Measurements from ENCODE around the gene CENPX. TPM values are rescaled to one million over a fixed set of nuclear protein-coding genes. Genes with fewer than 3 reads are reported as not detected.

Gene CENPX
- total RNA-seq, result 100 to 1,000 TPM in 1 of 8 experiments, 10 to 100 TPM in 7; 40.6 to 116 (median 53.3) TPM

DNA sequence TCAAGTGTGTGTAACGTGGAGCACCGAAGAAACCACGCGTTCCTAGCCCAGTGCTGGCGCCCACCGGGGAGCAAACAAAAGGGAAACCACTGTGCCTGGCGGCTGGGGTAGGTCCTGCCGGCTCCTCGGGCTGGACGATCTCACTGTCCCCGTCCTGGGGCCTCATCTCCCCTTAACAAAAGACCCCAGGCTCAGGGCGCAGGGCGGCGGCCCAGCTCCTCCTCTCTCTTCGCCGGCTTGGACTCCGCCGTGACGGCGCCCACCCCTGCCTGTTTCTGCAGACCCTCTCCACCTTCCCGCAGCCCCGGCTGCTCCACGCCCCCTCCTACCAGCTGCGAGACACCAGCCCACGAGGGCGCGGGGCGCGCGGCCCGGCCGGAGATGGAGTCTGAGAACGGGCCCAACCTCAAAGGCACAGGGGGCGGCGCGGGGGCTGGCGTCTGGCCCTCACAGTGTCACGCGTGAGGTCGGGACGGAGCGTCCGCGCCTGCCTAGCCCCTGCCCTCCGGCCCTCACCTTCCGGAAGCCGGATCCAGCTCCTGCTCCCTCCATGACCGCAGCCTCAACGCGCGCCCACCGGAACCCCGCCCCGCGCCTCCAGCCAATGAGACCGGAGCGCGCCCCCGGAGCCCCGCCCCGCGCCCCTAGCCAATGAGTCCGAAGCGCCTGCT, at the start of gene CENPX:
Gene CENPX (minus strand): TSS at position 569 of the 671 bp plus-strand sequence. CDS start 17 bp downstream, at position 552.
- in situ Hi-C loops (cut with MboI; ENCODE audit: low pct_unique_long_range_greater_than_20kb in 2 of 9, low sequenced_read_pairs in 9 of 9, unreplicated experiment in 9 of 9), result no loop called here
- H3K4me1 ChIP-seq (replicated peaks in 1 of 2), result peaks cover 14% of the 10 kb centered on the region in 2 donors
- ATAC-seq (replicated peaks in 6 of 8), result peak in 1 of 8 experiments; percentile 77
- H3K4me3 ChIP-seq, result peak within 1 kb of the TSS; percentile 86 to 96 (median 93)
- WGBS, 10 experiments, result 0 to 20% (median 0%) methylated on average over 1 to 4 of the region's 64 CpGs; no CpG with 5 or more reads in 7 of the 10 experiments
- peak within 1 kb of the TSS; percentile 59 to 60 for H3K27ac ChIP-seq

DNA sequence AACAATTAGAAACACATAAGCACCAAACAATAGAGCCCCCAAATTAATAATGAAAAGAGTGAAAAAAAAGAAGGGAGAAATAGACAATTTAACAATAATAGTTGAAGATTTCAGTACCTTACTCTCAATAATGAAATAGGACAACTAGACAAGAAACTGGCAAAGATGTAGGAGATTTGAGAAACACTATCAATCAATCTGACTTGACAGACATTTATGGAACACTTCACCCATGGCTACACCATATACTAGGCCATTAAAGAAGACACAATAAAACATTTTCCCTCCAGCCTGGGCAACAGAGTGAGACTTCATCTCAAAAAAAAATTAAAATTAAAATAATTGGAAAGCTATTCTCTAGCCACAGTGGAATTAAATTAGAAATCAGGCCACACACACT, 47.9 kb upstream of the CENPX start:
- in situ Hi-C loops (cut with MboI; ENCODE audit: low pct_unique_long_range_greater_than_20kb in 2 of 9, low sequenced_read_pairs in 9 of 9, unreplicated experiment in 9 of 9), result no loop called here
- ATAC-seq (replicated peaks in 6 of 8), result no peak
- Histone ChIP-seq H3K4me3 (no peak overlapping the region), H3K4me1 (replicated peaks in 1 of 2) (peaks cover 5 to 6% of the 10 kb centered on the region in 2 donors), H3K27ac (no peak overlapping the region)

DNA sequence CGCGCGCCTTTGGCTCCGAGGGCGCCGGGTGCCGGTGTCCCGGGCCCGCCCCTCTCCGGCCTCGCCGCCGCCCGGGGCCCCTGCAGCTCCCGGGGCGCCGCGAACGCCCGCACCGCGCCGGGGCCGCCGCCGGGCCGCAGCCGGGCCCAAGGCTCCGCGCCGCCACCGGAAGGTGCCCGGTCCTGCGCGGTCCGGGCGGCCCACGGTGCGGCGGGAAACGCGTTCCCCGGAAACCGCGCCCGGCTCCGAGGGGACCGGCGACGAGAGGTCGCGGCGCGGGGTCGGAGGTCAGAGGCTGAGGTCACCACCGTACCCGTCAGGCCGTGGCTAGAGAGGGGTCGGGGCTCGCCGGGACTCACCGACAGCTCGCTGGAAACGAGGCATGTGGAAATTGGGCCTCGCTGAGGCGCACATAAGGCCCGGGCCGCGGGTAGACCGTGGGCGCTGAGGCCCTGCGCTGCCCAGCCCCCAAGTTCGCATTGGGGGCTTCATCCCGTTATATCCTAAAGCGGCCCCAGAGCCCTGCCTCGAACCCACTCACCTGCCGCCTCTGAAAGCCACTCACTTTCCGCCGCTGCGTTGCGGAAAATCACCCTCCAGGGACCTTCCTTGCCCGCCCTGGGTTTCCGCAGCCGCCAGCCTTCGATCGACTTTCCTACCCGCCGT, 43.1 kb upstream of the CENPX start, which contains the start of gene DUS1L:
Gene DUS1L (minus strand): TSS at position 167 of the 666 bp plus-strand sequence. CDS start 745 bp downstream, outside the sequence.
- in situ Hi-C loops (cut with MboI; ENCODE audit: low pct_unique_long_range_greater_than_20kb in 2 of 9, low sequenced_read_pairs in 9 of 9, unreplicated experiment in 9 of 9), result no loop called here
- WGBS, 10 experiments, result 77 to 100% (median 81%) methylated on average over 1 to 12 of the region's 88 CpGs; no CpG with 5 or more reads in 6 of the 10 experiments
- peak; percentile 79 to 88 (median 84) for ATAC-seq (replicated peaks in 6 of 8)
- Histone ChIP-seq H3K4me1 (replicated peaks in 1 of 2) (peaks cover 12 to 13% of the 10 kb centered on the region in 2 donors), H3K4me3 (peak within 1 kb of the TSS; percentile 82 to 100 (median 88)), H3K27ac (peak within 1 kb of the TSS; percentile 54 to 89)

DNA sequence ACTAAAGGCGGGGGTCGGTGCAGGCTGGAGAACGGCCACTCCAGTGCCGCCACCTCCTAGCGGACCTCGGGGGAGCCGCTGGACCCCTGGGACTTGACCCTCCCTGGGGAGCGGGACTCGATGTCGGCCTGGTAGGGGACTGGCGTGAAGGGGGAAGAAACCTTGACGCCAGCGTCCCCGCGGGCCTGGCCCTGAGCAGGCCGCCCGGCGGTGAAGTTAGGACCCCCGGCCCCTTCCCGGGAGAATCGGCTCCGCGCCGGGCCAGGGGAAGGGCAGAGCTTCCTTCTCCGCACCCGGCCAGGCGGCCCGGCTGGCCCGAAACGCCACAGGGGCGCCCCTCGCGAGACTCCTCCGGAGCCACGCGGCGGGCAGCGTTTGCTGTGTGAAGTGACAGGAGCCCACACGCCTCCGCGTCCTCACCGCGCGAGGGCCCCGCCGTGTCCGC, 42.5 kb upstream of the CENPX start:
- Histone ChIP-seq H3K27ac (peak overlapping the region; percentile 54 to 89), H3K4me1 (replicated peaks in 1 of 2) (peaks cover 12 to 13% of the 10 kb centered on the region in 2 donors), H3K4me3 (peak overlapping the region; percentile 82 to 100 (median 88))
- WGBS, 10 experiments, result 0% methylated on average over 3 of the region's 47 CpGs; no CpG with 5 or more reads in 8 of the 10 experiments
- peak; percentile 51 to 83 (median 63) for ATAC-seq (replicated peaks in 6 of 8)
- in situ Hi-C loops (cut with MboI; ENCODE audit: low pct_unique_long_range_greater_than_20kb in 2 of 9, low sequenced_read_pairs in 9 of 9, unreplicated experiment in 9 of 9), result no loop called here

DNA sequence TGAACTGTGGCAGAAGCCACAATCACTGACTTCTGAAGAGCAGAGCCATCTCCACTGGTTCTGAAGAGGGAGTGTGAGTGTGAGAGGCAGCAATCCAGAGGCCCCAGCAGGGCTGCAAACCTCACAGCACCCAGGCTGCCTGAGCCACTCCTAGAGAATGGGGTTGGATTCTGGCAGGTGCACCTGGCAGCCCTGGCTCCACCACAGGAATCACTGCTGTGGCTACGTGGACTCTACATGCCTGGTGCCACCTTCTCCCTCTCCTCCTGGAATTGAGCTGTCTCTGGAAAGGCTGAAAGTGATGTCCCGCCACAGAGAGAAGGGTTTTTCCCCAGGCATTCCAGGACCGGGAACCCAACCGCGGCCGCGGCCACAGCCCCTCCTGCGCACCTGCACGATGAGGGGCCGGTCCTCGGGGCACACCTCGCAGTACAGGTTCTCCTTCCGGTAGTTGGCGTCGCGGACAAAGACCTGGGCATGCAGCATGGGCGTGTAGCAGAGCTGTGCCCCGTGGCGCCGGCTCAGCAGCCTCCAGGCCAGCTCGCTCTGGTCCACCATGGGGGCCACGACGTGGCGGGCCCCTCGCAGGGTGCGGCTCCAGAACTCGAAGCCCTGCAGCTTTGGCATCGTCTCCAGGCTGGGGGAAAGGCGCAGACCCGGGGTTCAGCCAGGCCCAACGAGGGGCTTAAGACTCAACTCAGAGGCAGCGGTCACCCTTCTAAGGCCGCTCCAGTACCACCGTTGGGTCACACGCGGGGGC, 41.9 kb upstream of the CENPX start:
- in situ Hi-C loops (cut with MboI; ENCODE audit: low pct_unique_long_range_greater_than_20kb in 2 of 9, low sequenced_read_pairs in 9 of 9, unreplicated experiment in 9 of 9), result no loop called here
- H3K4me1 ChIP-seq (replicated peaks in 1 of 2), result peaks cover 12 to 13% of the 10 kb centered on the region in 2 donors
- peak overlapping the region in 1 of 2 donors; percentile 89 for H3K27ac ChIP-seq
- ATAC-seq (replicated peaks in 6 of 8), result peak in 4 of 8 experiments; percentile 2 to 10 (median 5)
- WGBS, 10 experiments, result 20 to 80% (median 71%) methylated on average over 1 to 13 of the region's 36 CpGs; no CpG with 5 or more reads in 6 of the 10 experiments
- peak overlapping the region; percentile 82 to 100 (median 88) for H3K4me3 ChIP-seq

DNA sequence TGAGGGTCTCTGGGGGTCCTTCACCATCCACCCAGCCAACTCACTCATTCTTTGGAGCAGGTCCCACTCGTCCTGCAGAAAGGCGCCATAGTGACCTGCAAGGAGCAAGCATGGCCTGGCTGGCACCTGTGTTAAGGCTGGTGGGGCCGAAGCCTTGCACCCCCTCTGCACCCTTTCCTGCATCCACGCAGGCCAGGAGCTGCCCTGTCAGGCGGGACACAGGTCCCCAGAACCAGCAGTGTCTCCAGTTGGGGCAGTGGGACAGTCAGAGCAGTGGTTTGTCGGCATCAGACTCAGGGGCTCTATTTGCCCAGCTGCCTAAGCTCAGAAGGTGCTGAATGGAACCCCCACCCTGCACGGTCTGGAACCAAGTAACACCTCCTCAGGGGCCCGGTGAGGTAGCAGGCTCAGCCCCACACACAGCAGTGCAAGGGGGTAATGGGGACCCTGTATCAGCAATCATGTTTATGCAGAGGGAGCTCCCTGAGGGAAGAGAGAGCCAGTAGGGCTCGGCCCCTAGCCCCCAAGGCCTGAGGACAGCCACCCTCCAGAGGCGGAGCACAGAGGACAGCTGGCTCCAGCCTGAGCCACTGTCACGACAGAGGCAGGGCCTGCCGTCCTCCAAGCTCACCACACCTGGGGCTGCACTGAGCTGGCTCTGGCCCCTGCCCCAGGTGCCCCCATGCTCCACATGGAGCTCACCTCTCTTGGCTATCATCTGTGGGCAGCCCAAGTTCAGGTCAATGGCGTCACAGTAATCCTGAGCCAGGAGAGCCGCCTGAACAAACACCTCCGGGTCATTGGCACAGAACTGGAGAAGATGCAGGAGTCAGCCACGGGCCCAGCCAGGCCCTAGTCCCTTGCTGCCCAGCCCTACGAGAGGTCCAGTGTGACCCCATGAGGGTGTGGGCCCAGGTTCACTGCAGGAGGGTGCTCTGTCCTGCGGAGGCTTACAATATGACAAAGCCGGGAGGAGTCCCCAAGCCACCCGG, 41.0 kb upstream of the CENPX start:
- Histone ChIP-seq H3K4me3 (no peak overlapping the region), H3K27ac (no peak overlapping the region), H3K4me1 (replicated peaks in 1 of 2) (peaks cover 12 to 13% of the 10 kb centered on the region in 2 donors)
- WGBS, 10 experiments, result 60 to 100% (median 86%) methylated on average over 1 to 7 of the region's 20 CpGs; no CpG with 5 or more reads in 5 of the 10 experiments
- ATAC-seq (replicated peaks in 6 of 8), result no peak
- in situ Hi-C loops (cut with MboI; ENCODE audit: low pct_unique_long_range_greater_than_20kb in 2 of 9, low sequenced_read_pairs in 9 of 9, unreplicated experiment in 9 of 9), result no loop called here

DNA sequence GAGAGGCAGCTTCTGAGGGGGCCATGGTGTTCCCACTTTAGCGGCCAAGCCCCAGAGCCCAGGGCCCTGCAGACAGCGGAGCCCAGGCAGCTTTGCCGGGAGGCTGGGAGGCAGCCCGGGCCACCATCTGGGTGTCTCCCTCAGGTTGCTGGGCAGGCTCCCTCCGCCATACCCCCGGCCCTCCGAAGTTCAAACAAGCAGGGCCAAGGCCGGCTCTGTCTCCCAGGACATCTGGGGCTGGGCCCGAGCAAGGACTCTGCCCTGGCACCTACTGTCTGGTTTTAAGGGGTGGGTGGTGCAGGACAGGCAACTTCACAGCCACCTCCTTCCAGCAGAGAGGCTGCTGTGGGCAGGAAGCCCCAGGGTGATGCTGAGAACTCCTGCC, 40.3 kb upstream of the CENPX start:
- ATAC-seq (replicated peaks in 6 of 8), result no peak
- Histone ChIP-seq H3K27ac (no peak overlapping the region), H3K4me3 (no peak overlapping the region), H3K4me1 (replicated peaks in 1 of 2) (peaks cover 12 to 13% of the 10 kb centered on the region in 2 donors)
- in situ Hi-C loops (cut with MboI; ENCODE audit: low pct_unique_long_range_greater_than_20kb in 2 of 9, low sequenced_read_pairs in 9 of 9, unreplicated experiment in 9 of 9), result no loop called here
- WGBS, 10 experiments, result 96% methylated on average over 5 of the region's 9 CpGs; no CpG with 5 or more reads in 9 of the 10 experiments

DNA sequence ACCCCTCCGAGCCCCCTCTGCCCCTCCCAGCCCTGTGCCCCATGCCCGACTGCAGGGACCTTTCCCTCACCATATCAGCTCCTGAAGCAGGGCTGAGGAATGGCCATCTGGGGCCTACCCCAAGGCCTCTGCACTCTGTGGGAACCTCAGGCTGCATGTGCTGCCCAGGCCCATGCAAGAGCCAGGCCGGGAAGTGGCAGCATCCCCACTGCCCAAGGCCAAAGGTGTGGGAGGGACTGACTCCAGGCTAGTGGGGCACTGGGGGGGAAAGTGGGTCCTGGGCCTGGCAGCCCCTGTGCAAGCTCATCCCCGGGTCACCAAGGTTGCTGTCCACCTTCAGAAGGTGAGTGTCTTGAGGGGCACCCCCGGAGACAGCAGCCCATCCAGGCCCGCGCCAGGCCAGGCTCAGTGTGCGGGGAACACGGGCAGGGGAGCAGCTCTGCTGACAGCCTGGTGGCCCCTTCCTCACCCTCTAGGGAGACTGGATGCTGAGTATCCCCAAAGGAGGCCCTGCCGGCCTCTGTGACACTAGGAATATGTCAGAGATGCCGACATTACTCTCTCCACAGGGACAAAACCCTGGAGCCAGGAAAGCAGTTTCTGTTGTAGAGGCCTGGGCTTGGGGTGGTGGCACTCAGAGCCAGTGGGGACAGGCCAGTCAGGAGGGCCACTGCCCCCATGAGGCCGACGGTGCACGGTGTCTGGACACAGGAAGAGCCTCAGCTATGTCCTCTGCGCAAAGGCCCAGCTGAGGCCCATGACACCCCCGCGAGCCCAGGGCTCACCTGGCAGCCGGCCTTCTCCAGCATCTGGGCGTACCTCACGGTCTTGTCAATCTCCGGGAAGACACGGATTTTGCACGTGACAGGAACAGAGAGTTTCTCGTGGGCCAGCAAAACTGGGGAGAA, 39.7 kb upstream of the CENPX start:
- Histone ChIP-seq H3K4me1 (replicated peaks in 1 of 2) (peaks cover 12 to 13% of the 10 kb centered on the region in 2 donors), H3K27ac (no peak overlapping the region), H3K4me3 (no peak overlapping the region)
- ATAC-seq (replicated peaks in 6 of 8), result no peak
- 67 to 100% (median 82%) methylated on average over 1 to 10 of the region's 24 CpGs; no CpG with 5 or more reads in 6 of the 10 experiments for WGBS, 10 experiments
- in situ Hi-C loops (cut with MboI; ENCODE audit: low pct_unique_long_range_greater_than_20kb in 2 of 9, low sequenced_read_pairs in 9 of 9, unreplicated experiment in 9 of 9), result no loop called here

DNA sequence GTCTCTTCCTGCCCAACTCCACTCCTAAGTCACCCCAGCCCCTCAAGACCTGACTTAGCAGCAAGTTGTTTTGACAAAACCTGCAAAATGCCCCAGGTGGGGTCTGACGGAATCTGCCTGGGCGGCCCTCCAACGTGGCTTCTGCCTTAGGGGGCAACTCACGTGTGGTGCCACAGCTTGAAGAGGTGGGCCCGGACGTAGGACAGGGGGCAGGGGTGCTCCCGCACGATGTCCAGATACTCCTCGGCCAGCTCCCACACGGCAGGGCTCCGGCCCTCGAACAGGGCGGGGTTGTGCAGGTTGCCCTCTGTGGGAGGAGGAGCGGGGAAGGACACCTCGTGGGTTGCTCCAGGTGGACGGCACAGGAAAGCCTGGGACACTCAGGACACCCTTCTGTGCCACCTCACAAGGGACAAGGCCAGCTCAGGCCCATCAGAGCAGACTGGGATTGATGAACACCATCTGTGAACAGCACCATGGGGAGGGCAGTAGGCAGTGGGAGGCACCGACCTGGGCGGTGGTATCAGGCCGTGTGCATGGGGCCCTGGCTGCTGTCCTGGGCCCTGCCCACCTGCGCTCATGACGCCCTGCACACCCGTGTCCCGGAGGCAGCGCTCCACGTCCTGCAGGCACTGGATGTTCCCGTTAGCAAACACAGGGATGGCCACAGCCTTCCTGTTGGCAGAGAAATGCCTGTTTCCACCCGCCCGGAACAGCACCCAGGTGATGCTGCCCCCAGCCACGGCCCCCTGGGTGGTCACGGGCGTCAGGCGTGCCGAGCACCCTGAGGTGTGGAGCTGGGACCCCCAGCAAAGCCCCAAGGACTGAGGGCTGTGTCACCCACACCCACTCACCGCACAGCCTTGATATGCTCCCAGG, 38.6 kb upstream of the CENPX start:
- Histone ChIP-seq H3K4me3 (no peak overlapping the region), H3K27ac (no peak overlapping the region), H3K4me1 (replicated peaks in 1 of 2) (peaks cover 11% of the 10 kb centered on the region in 2 donors)
- ATAC-seq (replicated peaks in 6 of 8), result no peak
- in situ Hi-C loops (cut with MboI; ENCODE audit: low pct_unique_long_range_greater_than_20kb in 2 of 9, low sequenced_read_pairs in 9 of 9, unreplicated experiment in 9 of 9), result no loop called here
- WGBS, 10 experiments, result 100% methylated on average over 2 of the region's 34 CpGs; no CpG with 5 or more reads in 9 of the 10 experiments

DNA sequence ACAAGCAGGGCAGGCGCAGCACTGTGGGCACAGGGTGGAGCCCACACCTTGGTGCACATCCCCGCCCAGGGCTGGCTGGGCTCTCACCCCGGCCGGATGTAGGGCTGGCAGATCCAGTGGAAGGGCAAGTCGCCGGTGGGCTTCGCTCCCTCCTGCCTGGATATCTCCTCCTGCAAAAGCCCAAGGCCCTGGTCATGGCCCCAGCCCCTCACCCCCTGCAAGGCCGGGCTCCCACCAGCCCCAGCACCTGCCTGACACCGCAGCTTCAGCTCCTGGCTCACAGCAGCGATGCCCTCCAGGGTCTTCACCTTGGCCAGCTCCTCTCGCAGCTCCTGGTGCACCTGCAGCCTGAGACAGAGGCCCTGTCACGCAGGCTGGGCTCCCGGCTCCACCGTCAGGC, 37.9 kb upstream of the CENPX start:
- no peak overlapping the region for H3K4me3 ChIP-seq
- WGBS, 10 experiments, result 77 to 100% (median 100%) methylated on average over 1 to 4 of the region's 14 CpGs; no CpG with 5 or more reads in 7 of the 10 experiments
- ATAC-seq (replicated peaks in 6 of 8), result no peak
- H3K4me1 ChIP-seq (replicated peaks in 1 of 2), result peaks cover 7% of the 10 kb centered on the region in 2 donors
- in situ Hi-C loops (cut with MboI; ENCODE audit: low pct_unique_long_range_greater_than_20kb in 2 of 9, low sequenced_read_pairs in 9 of 9, unreplicated experiment in 9 of 9), result no loop called here
- no peak overlapping the region for H3K27ac ChIP-seq
